ENCODE data around the gene SERPINA5. TPM values are rescaled to one million over a fixed set of nuclear protein-coding genes. Genes with fewer than 3 reads are reported as not detected.

The SERPINA5 gene
- polyA plus RNA-seq, 1 experiment: not detected

DNA sequence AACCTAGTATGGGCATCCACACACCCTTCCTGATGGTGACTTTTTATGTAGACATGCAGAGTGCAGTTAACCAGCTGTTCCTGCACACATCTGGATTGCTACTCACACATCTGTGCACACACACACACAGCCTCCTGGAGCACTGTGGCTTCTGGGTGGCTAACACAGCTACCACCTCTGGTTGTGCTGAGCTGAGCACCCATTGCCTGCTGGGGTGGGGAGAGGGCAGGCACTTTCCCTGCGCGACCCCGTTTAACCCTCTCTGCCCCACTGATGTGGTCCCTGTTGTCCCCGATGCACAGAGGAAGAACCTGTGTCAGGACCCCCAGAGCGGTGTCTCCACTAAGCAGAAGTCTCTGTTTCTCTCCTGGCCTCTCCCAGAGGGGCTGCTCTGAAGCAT lies 16.6 kb downstream of the SERPINA5 start:
- Histone ChIP-seq H3K27ac (ENCODE audit: low read depth, low read length) (no peak overlapping the region), H3K9me3 (ENCODE audit: control insufficient read depth, insufficient read depth, low read length) (no peaks in the 10 kb centered on the region), H3K27me3 (ENCODE audit: control insufficient read depth, insufficient read depth, low read length) (no peaks in the 10 kb centered on the region), H3K4me3 (ENCODE audit: low read depth, low read length) (no peak overlapping the region)
- POLR2A ChIA-PET: no interaction called here
- DNase-seq (ENCODE audit: low read depth, low spot score): no peak
- TF ChIP-seq, protein P1, sequence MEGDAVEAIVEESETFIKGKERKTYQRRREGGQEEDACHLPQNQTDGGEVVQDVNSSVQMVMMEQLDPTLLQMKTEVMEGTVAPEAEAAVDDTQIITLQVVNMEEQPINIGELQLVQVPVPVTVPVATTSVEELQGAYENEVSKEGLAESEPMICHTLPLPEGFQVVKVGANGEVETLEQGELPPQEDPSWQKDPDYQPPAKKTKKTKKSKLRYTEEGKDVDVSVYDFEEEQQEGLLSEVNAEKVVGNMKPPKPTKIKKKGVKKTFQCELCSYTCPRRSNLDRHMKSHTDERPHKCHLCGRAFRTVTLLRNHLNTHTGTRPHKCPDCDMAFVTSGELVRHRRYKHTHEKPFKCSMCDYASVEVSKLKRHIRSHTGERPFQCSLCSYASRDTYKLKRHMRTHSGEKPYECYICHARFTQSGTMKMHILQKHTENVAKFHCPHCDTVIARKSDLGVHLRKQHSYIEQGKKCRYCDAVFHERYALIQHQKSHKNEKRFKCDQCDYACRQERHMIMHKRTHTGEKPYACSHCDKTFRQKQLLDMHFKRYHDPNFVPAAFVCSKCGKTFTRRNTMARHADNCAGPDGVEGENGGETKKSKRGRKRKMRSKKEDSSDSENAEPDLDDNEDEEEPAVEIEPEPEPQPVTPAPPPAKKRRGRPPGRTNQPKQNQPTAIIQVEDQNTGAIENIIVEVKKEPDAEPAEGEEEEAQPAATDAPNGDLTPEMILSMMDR (IDR thresholded peaks at IDR 0.05; ENCODE audit: low read depth, low read length): no peak
- CTCF ChIA-PET: interaction anchor here (0.8 to 1.2 kb wide), 2 partner anchors 111 to 164 kb away, joined by 3 read pairs; no protein-coding TSS in a partner anchor

DNA sequence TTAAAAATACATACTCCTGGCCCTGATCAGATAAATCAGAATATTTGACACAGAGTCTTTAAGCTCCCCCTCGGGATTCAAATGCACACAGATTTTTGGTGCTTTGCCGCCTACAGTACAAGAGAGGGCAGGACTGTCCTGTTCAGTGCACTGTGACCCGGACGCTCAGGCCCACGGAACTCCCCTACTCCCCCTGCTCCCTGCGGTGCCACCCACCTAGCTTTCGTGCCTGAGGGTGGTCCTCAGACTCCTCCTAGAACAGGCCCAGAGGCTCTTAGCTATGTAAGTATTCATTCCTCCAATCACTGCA lies 17.2 kb downstream of the SERPINA5 start:
- no peak for DNase-seq (ENCODE audit: low read depth, low spot score)
- no peaks in the 10 kb centered on the region for H3K9me3 ChIP-seq (ENCODE audit: control insufficient read depth, insufficient read depth, low read length)
- peak overlapping the region; percentile 96 for H3K27ac ChIP-seq (ENCODE audit: low read depth, low read length)
- no peaks in the 10 kb centered on the region for H3K27me3 ChIP-seq (ENCODE audit: control insufficient read depth, insufficient read depth, low read length)
- ChIA-PET CTCF (interaction anchor here (0.6 to 1.2 kb wide), 3 partner anchors 112 to 1919 kb away, joined by 3 to 7 read pairs (median 3); no protein-coding TSS in a partner anchor), POLR2A (no interaction called here)
- H3K4me3 ChIP-seq (ENCODE audit: low read depth, low read length): no peak overlapping the region
- TF ChIP-seq, protein P1 (IDR thresholded peaks at IDR 0.05; ENCODE audit: low read depth, low read length): no peak

DNA sequence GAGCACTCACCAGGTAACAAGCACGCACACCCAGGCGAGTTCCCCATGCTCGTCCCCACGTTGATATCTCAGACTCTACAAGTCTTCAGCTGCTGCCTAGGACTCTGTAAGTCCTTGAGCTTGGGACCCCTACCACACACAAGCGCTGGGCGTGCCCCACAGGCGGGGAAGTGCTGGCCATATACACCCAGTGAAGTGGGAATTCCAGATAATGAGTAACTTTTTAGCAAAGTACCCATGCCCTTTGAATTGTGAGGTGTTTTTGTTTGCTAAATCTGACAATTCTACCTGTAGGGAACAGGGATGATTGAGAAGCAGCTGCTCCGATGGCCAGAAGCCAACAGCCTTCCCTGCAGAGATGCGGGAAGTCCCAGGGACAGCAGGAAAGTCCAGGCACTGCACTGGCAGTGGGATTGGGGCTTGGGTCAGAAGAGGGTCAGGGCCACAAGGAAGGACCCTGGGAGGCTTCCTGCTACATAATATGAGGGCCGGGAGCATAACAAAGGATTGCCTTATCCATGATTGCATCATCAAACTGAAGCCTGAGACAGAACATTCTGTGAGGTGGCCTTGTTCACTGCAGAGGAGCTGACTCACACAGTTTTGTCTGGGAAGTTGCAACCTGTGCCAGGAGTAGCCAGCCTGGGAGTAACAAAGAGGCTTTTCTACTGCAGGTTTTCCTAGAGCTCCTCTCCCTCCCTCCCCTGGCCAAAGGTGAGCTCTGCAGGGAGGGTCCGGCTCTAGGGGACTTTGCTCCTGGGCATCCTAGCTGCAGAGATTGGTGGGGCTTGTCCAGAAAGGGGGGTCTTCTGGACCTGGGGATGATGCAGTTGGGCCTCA lies 17.8 kb downstream of the SERPINA5 start:
- no peaks in the 10 kb centered on the region for H3K27me3 ChIP-seq (ENCODE audit: control insufficient read depth, insufficient read depth, low read length)
- H3K9me3 ChIP-seq (ENCODE audit: control insufficient read depth, insufficient read depth, low read length): no peaks in the 10 kb centered on the region
- TF ChIP-seq, protein P1 (IDR thresholded peaks at IDR 0.05; ENCODE audit: low read depth, low read length): no peak
- H3K27ac ChIP-seq (ENCODE audit: low read depth, low read length): peak overlapping the region; percentile 96
- DNase-seq (ENCODE audit: low read depth, low spot score): peak; percentile 89
- ChIA-PET CTCF (interaction anchor here (0.6 to 0.9 kb wide), 2 partner anchors 15 to 1918 kb away, joined by 3 to 7 read pairs; no protein-coding TSS in a partner anchor), POLR2A (interaction anchor here (0.9 to 1.6 kb wide), 2 partner anchors 12 to 84 kb away, joined by 3 read pairs; no protein-coding TSS in a partner anchor)
- no peak overlapping the region for H3K4me3 ChIP-seq (ENCODE audit: low read depth, low read length)

DNA sequence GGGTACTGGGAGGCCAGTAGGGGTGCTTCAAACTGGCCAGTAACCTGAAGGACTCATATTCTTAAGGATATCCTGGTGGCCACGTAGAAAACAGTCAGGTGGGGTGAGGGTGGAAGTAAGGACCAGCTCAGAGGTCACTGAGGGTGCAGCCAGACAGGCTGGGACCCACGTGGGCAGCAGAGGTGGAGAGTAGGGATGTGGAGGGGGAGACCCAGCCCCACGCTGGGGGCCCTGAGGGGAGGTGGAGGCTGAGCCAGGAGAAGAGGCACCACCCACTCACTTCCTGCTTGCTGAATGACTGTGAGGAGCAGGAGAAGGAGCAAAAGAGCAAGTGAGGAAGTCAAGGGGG lies 18.4 kb downstream of the SERPINA5 start:
- Histone ChIP-seq H3K27ac (ENCODE audit: low read depth, low read length) (peak overlapping the region; percentile 96), H3K27me3 (ENCODE audit: control insufficient read depth, insufficient read depth, low read length) (no peaks in the 10 kb centered on the region), H3K4me3 (ENCODE audit: low read depth, low read length) (no peak overlapping the region), H3K9me3 (ENCODE audit: control insufficient read depth, insufficient read depth, low read length) (no peaks in the 10 kb centered on the region)
- no peak for DNase-seq (ENCODE audit: low read depth, low spot score)
- TF ChIP-seq, protein P1 (IDR thresholded peaks at IDR 0.05; ENCODE audit: low read depth, low read length): no peak
- POLR2A ChIA-PET: interaction anchor here (0.9 to 1.6 kb wide), 2 partner anchors 11 to 83 kb away, joined by 3 read pairs; no protein-coding TSS in a partner anchor
- CTCF ChIA-PET: interaction anchor here (0.9 to 1.0 kb wide), 2 partner anchors 15 to 51 kb away, joined by 3 read pairs; no protein-coding TSS in a partner anchor

DNA sequence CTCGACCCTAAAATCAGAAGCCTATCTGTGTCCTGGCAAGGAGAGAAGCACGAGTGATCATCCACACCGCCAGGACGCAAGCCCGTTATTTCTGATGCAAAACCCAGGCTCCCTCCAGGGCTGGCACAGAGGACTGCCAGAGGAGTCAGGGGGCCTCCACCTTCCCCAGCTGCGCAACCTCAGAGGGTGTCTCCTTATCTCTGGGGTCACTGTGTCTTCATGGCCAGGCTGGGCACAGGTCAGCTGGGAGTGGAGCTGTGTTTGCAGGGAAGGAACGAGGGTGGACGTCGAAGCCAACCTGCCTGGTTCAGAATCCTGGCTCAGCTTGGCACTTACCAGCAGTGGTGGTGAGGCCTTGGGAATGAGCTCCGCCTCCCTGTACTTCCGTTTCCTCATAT lies 18.9 kb downstream of the SERPINA5 start:
- no peaks in the 10 kb centered on the region for H3K27me3 ChIP-seq (ENCODE audit: control insufficient read depth, insufficient read depth, low read length)
- POLR2A ChIA-PET: interaction anchor here (0.7 to 2.4 kb wide), 5 partner anchors 12 to 533 kb away, joined by 3 to 16 read pairs (median 3); partner anchors contain the start of gene SERPINA3
- TF ChIP-seq, protein P1 (IDR thresholded peaks at IDR 0.05; ENCODE audit: low read depth, low read length): no peak
- DNase-seq (ENCODE audit: low read depth, low spot score): no peak
- peak overlapping the region; percentile 90 for H3K27ac ChIP-seq (ENCODE audit: low read depth, low read length)
- no peak overlapping the region for H3K4me3 ChIP-seq (ENCODE audit: low read depth, low read length)
- H3K9me3 ChIP-seq (ENCODE audit: control insufficient read depth, insufficient read depth, low read length): no peaks in the 10 kb centered on the region
- CTCF ChIA-PET: interaction anchor here (0.7 to 1.0 kb wide), 2 partner anchors 51 to 1547 kb away, joined by 3 to 8 read pairs; no protein-coding TSS in a partner anchor

Measured in AG04450 (cell line).